A549 (cell line): Measurements from ENCODE around the gene GGNBP2.

Experiments used
- SMC3 ChIP-seq: fragments of >200 bp; sonication (Bioruptor Twin); formaldehyde crosslinking; IDR thresholded peaks from 3 replicates; pipeline ENCODE4 v1.6.1; 2018; ENCODE audit warnings: inconsistent platforms
- TF ChIP-seq, protein P1 (sequence below): fragments of >200 bp; sonication (Bioruptor Twin); formaldehyde crosslinking; IDR thresholded peaks from 3 replicates; pipeline ENCODE4 v1.5.1; 2016
- TF ChIP-seq, protein P2 (sequence below): fragments of 250-450 bp; sonication (Bioruptor Pico); IDR thresholded peaks from 2 replicates; pipeline ENCODE4 v1.5.0; 2020; ENCODE audit warnings: low read depth, mild to moderate bottlenecking, moderate library complexity

DNA sequence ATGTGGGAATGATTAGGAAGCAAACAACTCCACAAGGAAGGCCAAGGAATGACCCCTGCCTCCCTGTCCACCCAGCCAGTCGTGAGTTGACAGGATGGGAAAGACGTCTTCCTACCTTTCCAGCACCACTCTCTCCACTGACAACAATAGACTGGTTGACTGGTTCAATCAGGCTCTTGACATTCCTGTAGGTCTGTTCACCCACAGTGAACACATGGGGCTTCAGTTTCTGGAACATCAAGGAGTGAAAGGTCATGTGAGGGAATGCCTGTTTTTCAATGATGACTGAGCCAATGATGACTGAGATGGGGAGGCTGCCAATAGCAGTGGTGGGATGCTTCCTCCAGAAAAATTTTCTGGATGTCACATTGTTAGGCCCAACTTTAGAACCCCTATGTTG lies 19.6 kb upstream of the GGNBP2 start:
- no peak for TF ChIP-seq SMC3
- TF ChIP-seq, protein P1, sequence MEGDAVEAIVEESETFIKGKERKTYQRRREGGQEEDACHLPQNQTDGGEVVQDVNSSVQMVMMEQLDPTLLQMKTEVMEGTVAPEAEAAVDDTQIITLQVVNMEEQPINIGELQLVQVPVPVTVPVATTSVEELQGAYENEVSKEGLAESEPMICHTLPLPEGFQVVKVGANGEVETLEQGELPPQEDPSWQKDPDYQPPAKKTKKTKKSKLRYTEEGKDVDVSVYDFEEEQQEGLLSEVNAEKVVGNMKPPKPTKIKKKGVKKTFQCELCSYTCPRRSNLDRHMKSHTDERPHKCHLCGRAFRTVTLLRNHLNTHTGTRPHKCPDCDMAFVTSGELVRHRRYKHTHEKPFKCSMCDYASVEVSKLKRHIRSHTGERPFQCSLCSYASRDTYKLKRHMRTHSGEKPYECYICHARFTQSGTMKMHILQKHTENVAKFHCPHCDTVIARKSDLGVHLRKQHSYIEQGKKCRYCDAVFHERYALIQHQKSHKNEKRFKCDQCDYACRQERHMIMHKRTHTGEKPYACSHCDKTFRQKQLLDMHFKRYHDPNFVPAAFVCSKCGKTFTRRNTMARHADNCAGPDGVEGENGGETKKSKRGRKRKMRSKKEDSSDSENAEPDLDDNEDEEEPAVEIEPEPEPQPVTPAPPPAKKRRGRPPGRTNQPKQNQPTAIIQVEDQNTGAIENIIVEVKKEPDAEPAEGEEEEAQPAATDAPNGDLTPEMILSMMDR = no peak
- TF ChIP-seq, protein P2, sequence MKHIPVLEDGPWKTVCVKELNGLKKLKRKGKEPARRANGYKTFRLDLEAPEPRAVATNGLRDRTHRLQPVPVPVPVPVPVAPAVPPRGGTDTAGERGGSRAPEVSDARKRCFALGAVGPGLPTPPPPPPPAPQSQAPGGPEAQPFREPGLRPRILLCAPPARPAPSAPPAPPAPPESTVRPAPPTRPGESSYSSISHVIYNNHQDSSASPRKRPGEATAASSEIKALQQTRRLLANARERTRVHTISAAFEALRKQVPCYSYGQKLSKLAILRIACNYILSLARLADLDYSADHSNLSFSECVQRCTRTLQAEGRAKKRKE (CRISPR knock-in tag) = no peak
